ENCODE data around the gene NAP1L4.

NAP1L4 gene

DNA sequence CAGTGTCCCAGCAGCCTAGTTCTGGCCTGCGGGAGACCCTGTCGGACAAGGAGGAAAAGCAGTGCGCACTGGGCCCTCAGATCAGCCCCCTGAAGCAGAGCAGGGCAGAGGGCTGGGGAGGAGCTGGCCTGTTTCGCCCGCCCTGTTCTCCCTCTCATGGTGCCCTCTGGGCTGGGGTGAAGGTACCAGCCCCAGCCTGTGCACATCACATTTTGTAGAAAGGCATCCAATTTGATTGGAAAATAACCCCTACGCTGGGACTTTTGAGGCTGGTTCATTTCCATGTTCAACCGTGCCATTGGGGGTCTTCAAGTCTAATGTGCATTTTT is 832 bp upstream of the NAP1L4 start:
- no peak for DNase-seq (ENCODE audit: low read depth)

DNA sequence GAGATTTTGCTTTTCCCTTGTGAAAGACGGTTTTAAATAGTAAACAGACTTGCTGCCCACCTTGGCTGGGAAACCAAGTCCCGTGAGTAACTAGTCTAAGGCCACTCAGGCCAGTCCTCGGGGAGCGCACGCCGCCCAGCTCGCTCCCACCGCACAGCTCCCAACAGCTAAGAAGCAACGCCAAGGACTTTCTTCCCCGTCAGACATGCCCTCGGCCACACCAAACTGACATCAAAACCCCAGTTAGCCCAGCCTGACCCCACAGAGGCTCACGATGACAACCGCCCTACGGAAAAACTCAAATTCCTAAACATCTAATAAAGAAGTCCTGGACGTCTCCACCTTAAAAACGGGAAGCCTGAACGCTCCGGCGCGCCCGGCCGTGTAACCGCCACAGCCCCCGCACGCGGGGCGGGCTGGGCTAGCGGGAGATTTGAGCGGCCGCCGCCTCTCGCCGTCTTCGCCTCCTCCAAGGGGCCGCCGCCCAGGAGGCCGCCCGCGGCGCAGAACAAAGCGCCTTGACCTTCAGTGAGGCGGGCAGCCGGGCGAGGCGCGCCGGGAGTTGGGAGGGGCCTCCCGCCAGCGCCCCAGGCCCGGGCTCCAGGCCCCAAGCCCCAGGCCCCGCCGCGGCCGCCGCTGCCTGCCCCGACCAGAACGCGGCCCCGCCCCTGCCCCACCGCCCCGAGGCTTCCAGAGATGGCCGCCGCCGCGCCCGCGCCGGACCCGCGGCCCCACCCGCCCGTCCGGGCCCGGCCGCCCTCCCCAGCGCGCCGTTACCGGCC is 486 bp downstream of the NAP1L4 start:
- no peak for DNase-seq (ENCODE audit: low read depth)

DNA sequence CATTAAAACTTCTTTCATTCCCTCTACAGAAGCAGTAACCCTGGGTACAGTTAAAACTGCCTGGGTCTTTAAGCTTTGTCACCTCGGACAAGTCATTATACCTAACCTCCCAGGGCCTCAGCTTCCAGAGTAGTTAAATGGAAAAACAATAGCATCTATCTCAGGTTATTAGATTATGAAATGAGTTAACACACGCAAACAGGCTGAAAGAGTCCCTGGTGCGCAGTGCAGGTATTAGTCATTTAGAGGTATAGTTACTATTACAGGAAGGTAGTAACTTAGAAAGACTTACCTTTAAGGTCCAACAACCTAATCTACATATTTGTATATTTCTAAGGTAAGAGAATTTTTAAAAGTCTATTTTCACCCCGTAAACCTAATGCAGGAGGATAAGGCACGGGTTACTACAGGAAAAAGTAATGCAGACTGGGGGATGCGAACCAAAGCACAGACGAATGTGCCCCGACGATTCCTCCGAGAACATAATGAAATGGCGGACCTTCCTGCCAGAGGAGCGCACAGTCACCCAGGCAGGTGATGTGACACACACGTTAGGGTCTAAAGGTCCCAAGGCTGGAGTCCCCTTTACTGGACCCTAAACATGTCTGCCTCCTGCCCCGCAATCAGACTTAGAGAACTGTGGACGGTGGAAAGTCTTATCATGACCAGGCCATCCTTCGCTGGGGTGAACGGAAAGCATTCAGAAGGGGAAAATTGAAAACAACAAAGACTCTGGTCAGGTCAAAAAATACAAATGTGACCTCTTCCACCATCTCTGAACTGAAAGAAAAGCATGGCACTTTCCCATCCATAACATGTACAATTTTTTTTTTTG is 1.3 kb downstream of the NAP1L4 start:
- no peak for DNase-seq (ENCODE audit: low read depth)

GRCh38 chr11:2989551-2989950 is 2.6 kb downstream of the NAP1L4 start:
- no peak for DNase-seq (ENCODE audit: low read depth)

- DNase-seq (ENCODE audit: low read depth): no peak
These were observed 3.1 kb downstream of the NAP1L4 start for GRCh38 chr11:2989006-2989405.

- DNase-seq (ENCODE audit: low read depth): no peak
These were observed 4.0 kb downstream of the NAP1L4 start for GRCh38 chr11:2987881-2988861.

DNA sequence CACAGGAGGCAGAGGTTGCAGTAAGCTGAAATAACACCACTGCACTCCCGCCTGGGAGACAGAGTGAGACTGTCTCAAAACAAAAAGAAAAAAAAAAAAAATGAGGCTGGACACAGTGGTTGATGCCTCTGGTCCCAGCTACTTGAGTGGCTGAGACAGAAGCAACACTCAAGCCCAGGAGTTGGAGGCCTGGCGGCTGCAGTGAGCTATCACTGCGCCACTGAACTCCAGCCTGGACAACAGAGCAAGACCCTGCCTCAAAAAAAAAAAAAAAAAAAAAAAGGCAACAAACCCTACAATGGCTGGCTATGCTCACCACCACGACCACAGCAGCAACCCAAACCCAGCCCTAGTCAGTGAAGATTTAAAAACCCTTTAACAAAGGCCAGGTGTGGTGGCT is 8.2 kb downstream of the NAP1L4 start:
- DNase-seq (ENCODE audit: low read depth): no peak

DNA sequence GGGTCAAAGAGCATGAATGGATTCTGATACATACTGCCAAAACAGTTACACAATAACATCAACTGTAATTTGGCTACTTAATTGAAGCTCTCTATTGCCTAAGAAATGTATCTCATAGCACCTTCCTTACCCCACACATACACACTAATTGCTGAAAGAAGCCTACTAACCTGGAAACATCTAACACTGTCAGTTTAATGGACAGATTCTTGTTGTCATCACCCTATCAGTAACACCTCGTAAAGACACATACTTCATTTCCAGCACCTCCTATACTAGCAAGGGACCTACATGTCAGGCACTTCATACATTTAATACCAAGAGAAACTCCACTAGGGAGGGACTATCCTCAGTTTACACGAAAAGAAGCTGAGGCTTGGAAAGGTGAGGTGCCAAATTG is 9.9 kb downstream of the NAP1L4 start:
- DNase-seq (ENCODE audit: low read depth): no peak

DNA sequence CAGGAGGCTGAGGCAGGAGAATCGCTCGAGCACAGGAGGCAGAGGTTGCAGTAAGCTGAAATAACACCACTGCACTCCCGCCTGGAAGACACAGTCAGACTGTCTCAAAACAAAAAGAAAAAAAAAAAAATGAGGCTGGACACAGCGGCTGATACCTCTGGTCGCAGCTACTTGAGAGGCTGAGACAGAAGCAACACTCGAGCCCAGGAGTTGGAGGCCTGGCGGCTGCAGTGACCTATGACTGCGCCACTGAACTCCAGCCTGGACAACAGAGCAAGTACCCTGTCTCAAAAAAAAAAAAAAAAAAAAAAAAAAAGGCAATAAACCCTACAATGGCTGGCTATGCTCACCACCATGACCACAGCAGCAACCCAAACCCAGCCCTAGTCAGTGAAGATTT is 11.0 kb downstream of the NAP1L4 start:
- DNase-seq (ENCODE audit: low read depth): no peak

- no peak for DNase-seq (ENCODE audit: low read depth)
These were observed 11.8 kb downstream of the NAP1L4 start for GRCh38 chr11:2980168-2980840.

DNA sequence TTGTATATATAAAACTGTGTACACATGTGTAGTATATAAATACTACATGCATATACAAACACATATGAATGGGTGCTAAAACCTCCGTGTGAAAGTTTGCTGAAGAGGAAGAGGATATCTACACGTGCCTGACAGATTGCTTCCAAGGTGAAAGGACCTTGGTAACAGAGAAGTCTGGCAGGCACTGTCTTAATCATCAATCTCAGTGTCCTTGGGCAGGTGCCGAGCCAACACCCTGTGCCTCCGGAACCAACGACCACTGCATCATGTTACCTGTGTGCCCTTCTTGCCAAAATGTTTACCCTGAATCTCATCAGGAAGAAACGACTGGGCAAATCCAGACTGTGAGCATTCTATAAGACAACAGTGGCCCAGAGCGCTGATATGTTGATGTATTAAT is 15.0 kb downstream of the NAP1L4 start:
- DNase-seq (ENCODE audit: low read depth): no peak

DNA sequence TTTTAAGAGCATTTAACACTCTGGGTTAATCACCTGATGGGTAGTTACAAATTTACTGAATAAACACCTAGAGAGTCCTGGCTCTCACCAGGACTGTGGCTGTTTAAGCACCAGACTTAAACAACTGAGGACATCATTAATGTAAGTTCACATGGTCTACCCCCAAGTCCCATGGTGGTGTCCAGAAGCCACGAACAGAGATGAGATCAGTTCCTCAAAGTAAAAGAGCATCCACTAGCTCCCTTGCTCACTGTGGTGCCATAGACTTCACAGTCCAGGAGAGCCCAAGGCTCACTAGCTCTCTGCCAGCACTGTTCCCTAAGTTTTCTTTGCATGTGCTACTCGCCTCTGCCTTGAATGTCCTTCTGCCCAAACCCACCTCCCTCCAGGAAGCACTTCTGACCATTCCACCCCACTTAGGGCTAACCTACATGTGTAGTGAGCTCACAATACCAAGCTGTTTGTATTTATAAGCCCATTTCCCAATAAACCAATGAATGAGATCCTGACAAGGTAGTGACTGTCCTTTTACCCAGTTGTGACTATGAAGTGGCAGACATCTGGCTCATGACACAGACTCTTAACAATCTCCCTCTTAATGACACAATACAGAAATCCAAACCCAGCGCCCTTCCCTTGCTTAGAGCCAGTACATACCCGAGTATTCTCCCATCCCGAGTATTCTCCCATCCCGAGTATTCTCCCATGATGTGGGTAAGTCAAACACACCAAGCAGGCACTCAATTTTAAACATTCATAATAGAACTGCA is 15.7 kb downstream of the NAP1L4 start:
- no peak for DNase-seq (ENCODE audit: low read depth)

- DNase-seq (ENCODE audit: low read depth): peak; percentile 37
These were observed 16.5 kb downstream of the NAP1L4 start for GRCh38 chr11:2975594-2975993.

- DNase-seq (ENCODE audit: low read depth): no peak
These were observed 17.9 kb downstream of the NAP1L4 start for GRCh38 chr11:2974272-2974671.

GRCh38 chr11:2968341-2968900 is 23.7 kb downstream of the NAP1L4 start:
- DNase-seq (ENCODE audit: low read depth): no peak

DNA sequence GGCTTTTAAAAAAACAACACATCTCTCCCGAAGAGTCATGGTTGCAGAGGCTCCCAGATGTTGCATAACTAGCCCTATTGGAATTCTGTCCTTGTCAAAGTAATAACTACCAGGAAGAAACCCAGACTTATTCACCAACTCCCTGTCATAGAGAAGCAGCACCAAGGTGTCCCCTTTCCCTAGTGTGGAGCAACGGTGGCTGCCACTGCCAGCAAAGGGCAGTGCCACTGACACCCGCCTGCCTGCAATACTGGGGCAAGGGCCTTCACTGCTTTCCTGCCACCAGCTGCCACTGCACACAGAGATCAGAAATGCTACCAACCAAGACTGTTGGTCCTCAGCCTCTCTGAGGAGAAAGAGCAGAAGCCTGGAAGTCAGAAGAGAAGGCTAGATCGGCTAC is 27.3 kb downstream of the NAP1L4 start:
- no peak for DNase-seq (ENCODE audit: low read depth)

GRCh38 chr11:2963761-2964160 is 28.4 kb downstream of the NAP1L4 start:
- no peak for DNase-seq (ENCODE audit: low read depth)

DNA sequence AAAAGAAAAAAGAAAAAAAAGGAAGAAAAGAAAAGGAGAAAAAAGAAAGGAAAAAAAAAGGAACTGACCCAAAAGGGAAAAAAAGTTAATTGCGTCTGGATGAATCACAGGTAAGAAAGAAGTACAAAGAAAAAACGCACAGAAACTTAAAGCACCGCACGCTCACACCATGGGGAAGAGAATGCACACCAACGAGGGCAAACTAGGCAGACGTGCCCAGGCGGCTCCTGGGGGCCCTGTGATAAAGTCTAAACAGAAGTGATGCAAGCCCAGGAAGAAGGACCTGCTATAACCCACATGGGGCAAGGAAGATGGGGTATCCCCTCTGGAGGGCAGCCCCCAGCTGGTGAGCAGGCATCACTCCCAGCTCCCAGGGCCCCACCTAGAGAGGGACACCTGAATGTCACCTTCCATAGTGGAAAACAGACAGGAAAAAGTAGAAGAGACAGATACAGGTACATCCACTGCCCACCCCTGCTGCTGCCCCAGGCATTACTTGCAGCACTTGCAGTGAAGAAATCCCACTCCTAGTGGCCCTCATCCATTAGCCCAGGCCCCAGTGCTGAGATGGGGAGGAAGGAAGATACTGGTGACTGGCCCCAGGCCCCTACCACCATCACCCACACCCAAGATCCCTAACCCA is 28.9 kb downstream of the NAP1L4 start:
- no peak for DNase-seq (ENCODE audit: low read depth)

GRCh38 chr11:2961080-2961479 is 31.0 kb downstream of the NAP1L4 start:
- DNase-seq (ENCODE audit: low read depth): no peak

- DNase-seq (ENCODE audit: low read depth): no peak
These were observed 32.0 kb downstream of the NAP1L4 start for GRCh38 chr11:2960139-2960538.
